Measurements from ENCODE around the gene SCNN1A. TPM values are rescaled to one million over a fixed set of nuclear protein-coding genes. Genes with fewer than 3 reads are reported as not detected.

SCNN1A gene
- total and polyA plus RNA-seq, 2 of the 13 experiments (the other 11 are each of a cell fraction or from before 2014, with no cell fraction given) = 1.5 to 14.6 TPM

DNA sequence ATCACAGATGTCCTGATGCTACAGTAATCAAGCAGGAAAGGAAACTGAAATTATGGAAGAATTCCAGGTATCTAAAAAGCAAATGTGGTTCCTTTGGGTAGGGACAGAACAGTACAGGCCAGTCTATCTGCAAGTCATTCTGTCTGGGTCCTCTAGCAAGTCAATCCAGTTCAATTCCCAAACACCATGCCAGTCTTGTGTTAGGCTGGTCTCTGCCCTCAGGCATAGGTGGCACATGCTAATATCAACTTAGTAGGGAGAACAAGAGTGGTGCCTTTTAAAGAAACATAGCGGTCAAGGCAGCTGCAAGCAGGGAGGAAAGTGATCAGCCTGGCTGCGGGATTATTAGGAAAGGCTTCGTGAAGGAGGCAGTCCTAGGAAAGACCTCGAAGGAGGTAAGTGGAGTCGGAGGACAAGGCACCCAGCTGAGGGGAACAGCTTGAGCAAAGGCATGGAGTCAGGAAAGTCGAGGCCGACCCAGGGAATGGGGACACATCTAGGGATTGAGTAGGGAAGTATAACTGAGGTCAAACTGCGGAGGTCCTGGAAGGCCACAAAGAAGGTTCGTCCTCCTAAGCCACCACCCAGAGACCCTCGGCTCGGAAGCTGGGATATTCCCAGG is 68.7 kb downstream of the SCNN1A start (continued):
- TF ChIP-seq KLF11 (CRISPR knock-in tag; IDR thresholded peaks at IDR 0.05) = no peak
- TF ChIP-seq MAZ (IDR thresholded peaks at IDR 0.05; ENCODE audit: borderline replicate concordance, low read depth, low read length) = no peak
- TF ChIP-seq MAZ (CRISPR knock-in tag; IDR thresholded peaks at IDR 0.05; ENCODE audit: low read depth) = no peak
- TF ChIP-seq, protein P1, sequence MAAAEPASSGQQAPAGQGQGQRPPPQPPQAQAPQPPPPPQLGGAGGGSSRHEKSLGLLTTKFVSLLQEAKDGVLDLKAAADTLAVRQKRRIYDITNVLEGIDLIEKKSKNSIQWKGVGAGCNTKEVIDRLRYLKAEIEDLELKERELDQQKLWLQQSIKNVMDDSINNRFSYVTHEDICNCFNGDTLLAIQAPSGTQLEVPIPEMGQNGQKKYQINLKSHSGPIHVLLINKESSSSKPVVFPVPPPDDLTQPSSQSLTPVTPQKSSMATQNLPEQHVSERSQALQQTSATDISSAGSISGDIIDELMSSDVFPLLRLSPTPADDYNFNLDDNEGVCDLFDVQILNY (CRISPR knock-in tag; conservative IDR thresholded peaks at IDR 0.05) = no peak
- TF ChIP-seq PAF1 (CRISPR knock-in tag; IDR thresholded peaks at IDR 0.05) = no peak
- TF ChIP-seq POLR2AphosphoS5 (IDR thresholded peaks at IDR 0.05; ENCODE audit: low read depth, low read length) = no peak
- TF ChIP-seq, protein P2, sequence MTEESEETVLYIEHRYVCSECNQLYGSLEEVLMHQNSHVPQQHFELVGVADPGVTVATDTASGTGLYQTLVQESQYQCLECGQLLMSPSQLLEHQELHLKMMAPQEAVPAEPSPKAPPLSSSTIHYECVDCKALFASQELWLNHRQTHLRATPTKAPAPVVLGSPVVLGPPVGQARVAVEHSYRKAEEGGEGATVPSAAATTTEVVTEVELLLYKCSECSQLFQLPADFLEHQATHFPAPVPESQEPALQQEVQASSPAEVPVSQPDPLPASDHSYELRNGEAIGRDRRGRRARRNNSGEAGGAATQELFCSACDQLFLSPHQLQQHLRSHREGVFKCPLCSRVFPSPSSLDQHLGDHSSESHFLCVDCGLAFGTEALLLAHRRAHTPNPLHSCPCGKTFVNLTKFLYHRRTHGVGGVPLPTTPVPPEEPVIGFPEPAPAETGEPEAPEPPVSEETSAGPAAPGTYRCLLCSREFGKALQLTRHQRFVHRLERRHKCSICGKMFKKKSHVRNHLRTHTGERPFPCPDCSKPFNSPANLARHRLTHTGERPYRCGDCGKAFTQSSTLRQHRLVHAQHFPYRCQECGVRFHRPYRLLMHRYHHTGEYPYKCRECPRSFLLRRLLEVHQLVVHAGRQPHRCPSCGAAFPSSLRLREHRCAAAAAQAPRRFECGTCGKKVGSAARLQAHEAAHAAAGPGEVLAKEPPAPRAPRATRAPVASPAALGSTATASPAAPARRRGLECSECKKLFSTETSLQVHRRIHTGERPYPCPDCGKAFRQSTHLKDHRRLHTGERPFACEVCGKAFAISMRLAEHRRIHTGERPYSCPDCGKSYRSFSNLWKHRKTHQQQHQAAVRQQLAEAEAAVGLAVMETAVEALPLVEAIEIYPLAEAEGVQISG (CRISPR knock-in tag; IDR thresholded peaks at IDR 0.05) = no peak
- TF ChIP-seq ZZZ3 (CRISPR knock-in tag; IDR thresholded peaks at IDR 0.05; ENCODE audit: borderline replicate concordance) = no peak
- no peak for TF ChIP-seq GFI1 (CRISPR knock-in tag; IDR thresholded peaks at IDR 0.05; ENCODE audit: borderline replicate concordance)
- no peak for TF ChIP-seq HOXA5 (CRISPR knock-in tag; IDR thresholded peaks at IDR 0.05)
- TF ChIP-seq ARNT (IDR thresholded peaks at IDR 0.05) = no peak
- no peak for TF ChIP-seq ZKSCAN1 (IDR thresholded peaks at IDR 0.05; ENCODE audit: low read length)

Measured in HepG2 (cell line).